GM10266 (cell line): ENCODE results near the gene WFDC2.

Experiments
- DNase-seq: peaks from one replicate; pipeline ENCODE4 v3.0.0; 2012; ENCODE audit errors: extremely low spot score
- CTCF ChIP-seq: IDR thresholded peaks from 2 replicates; pipeline ENCODE4 v1.5.1; 2012; ENCODE audit warnings: mild to moderate bottlenecking, low read depth; ENCODE audit not compliant: control insufficient read depth, insufficient read depth; ENCODE audit errors: missing control alignments

Gene WFDC2

GRCh38 chr20:45441746-45442145 is 27.8 kb upstream of the WFDC2 start:
- TF ChIP-seq CTCF: no peak
- DNase-seq: no peak

- DNase-seq: no peak
- TF ChIP-seq CTCF: no peak
These were observed 25.5 kb upstream of the WFDC2 start for GRCh38 chr20:45444050-45444449.

GRCh38 chr20:45445805-45446562 is 23.6 kb upstream of the WFDC2 start:
- peak; percentile 60 for TF ChIP-seq CTCF
- peak; percentile 43 for DNase-seq

DNA sequence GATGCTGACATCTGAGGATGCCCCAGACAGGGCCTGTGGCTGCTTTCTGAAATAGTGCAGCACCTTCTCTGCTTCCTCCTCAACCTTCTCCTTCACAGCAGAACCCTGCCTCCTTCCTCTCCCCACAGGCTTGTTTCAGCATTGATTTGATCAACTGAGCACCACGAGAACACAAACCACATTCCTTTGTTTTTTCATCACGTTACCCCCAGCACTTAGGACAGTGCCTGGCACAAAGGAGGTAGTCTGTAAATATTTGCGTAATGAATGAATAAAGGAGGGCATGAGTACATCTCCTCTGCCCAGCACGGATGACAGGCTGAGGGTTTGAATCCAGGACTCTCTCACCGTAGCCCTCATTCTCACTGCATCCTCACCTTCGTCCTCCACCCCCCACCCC is 21.3 kb upstream of the WFDC2 start:
- no peak for DNase-seq
- no peak for TF ChIP-seq CTCF

GRCh38 chr20:45449528-45449927 is 20.0 kb upstream of the WFDC2 start:
- no peak for DNase-seq
- TF ChIP-seq CTCF: no peak

DNA sequence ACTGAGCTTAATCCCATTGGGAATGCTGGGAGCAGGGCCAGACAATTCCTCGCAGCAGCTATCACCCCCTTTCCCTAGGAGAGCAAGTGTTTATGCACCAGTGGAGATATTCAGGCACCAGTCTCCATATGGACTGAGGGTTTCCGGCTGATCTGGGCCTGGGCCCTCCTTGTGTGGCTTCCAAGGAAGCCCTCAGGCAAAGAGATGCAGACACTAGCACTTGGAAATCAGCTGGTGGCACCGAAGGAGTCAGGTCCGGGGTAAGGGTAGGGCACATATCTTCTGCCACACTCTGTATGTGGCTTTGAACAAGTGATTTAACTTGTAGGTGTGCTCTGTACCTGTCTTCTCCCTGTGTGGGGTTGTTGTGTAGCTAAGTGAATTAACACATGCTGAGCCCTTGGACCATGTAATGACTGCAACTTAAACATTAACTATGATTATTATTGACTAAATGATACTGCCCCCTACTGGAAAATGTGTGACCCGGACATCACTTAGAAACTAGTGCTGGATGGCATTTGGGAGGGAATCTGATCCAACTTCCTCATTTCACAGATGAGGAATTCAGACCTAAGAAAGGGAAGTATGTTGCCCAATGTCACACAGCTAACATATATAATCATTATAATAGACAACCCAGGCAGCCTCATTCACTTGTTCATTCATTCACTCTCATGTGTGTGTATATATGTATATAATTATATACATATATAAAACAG is 19.3 kb upstream of the WFDC2 start:
- TF ChIP-seq CTCF: peak; percentile 67
- no peak for DNase-seq

- no peak for TF ChIP-seq CTCF
- DNase-seq: no peak
These were observed 17.3 kb upstream of the WFDC2 start for GRCh38 chr20:45452238-45452637.
